Gastrocnemius medialis (tissue), 4 donors: ENCODE measurements around the gene POLA1.

ENCODE experiments used
- CTCF ChIP-seq, 5 experiments: fragments of 450-650 bp in 3 of 5; fragments of 200-600 bp in 2 of 5; sonication (generic) in 2 of 5; IDR thresholded peaks in 4 of 5; conservative IDR thresholded peaks in 1 of 5; 1 replicate in 4 of 5; 2 replicates in 1 of 5; pipeline ENCODE4 v1.5.1; 2016 to 2019; ENCODE audit warnings: antibody characterized with exemption in 5 of 5, mild to moderate bottlenecking in 3 of 5, moderate library complexity in 3 of 5
- POLR2A ChIP-seq, 2 donors: fragments of 450-650 bp; IDR thresholded peaks; one replicate each; pipeline ENCODE4 v1.6.1; 2017; ENCODE audit warnings: antibody characterized with exemption in 2 of 2, mild to moderate bottlenecking in 2 of 2, moderate library complexity in 2 of 2

- TF ChIP-seq CTCF (IDR thresholded peaks at IDR 0.05 in 4 of 5, conservative IDR thresholded peaks at IDR 0.05 in 1 of 5) (no peak), POLR2A (IDR thresholded peaks at IDR 0.05) (no peak)
Measured at GRCh38 chrX:24956828-24957227, 263.1 kb downstream of the POLA1 start.
